NCI-H146 (cell line): ENCODE results near the gene SARS1.

Experiments
- DNase-seq: peaks from one replicate; lab custom pipeline; 2025; lab: John Stamatoyannopoulos, UW

SARS1 gene

GRCh38 chr1:109225711-109226445 is 12.2 kb downstream of the SARS1 start:
- DNase-seq: no peak

DNA sequence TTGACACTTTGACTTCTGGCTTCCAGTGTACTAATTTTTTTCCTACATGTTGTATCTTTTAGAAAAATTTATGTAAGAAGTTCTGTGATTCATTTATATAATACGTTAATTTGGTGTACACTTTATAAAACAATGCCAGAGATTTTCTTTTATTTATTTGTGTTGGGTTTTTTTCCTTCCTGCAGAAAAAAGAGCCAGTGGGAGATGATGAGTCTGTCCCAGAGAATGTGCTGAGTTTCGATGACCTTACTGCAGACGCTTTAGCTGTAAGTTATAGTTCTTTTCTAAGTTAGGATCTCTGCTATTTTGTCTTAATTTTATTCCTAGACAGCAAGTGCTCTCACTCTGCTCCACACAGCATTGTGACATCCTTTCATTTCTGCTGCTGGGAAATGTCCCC is 14.4 kb downstream of the SARS1 start:
- DNase-seq: no peak

DNA sequence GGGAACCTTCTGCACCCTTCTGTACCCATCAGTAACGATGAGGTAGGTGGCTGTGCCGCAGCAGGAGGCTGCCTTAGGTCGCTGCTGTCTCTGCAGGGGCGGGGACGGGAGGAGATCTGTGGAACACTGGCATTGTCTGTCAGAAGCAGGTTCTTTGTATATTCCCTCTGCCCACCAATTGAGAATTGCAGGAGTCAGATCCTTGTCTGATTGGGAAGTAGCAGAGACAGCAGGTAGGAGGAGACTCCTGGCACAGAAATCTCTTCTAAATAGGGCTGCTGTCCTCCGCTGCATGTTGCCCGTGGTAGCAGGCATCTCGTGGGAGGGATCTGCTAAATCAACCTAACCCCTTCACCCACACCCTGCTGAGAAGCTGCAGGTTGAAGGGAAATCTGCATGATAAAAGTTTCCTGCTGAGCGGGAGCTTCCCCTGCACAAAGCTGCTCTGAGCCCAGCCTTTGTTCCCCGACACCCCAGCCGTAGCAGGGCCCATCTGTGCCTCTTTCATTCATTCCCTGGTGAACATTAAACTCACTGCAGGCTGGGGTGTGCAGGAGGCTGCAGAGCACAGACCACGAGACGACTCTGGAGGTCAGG is 15.9 kb downstream of the SARS1 start:
- DNase-seq: peak; percentile 99

GRCh38 chr1:109231066-109231465 is 17.3 kb downstream of the SARS1 start:
- DNase-seq: peak; percentile 5

- no peak for DNase-seq
Measured at GRCh38 chr1:109235137-109235536, 21.4 kb downstream of the SARS1 start.

DNA sequence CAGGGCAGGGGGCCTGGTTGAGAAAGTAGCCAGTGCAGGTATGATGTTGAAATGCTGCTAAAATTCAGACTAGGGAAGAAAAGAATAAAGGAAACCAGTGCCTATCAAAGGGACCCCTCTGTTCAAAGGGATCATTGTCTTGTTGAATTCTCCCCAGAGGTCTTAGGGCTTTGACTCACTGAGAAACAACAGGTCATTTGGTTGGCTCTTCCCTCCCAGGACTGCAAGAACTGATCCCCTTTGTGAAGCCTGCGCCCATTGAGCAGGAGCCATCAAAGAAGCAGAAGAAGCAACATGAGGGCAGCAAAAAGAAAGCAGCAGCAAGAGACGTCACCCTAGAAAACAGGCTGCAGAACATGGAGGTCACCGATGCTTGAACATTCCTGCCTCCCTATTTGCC is 23.8 kb downstream of the SARS1 start:
- DNase-seq: no peak

DNA sequence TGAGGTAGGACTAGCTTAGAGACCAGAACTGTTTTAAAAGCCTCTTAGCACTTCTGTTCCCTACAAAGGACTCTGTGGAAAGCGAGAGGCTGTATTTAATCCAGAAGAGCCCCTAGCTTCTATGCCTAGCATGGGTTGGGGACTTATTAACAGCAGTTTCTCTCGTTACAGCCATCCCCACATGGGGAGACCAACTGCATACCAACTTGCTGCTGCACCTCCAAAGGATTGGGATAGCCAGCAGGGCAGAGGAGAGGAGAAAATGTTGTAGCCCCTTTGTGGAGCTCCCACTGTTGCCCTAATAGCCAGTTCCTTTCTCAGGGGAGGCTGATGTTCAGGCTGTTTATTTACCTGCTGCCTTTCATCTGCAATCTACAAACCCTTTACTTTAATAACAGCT is 24.7 kb downstream of the SARS1 start:
- DNase-seq: no peak

DNA sequence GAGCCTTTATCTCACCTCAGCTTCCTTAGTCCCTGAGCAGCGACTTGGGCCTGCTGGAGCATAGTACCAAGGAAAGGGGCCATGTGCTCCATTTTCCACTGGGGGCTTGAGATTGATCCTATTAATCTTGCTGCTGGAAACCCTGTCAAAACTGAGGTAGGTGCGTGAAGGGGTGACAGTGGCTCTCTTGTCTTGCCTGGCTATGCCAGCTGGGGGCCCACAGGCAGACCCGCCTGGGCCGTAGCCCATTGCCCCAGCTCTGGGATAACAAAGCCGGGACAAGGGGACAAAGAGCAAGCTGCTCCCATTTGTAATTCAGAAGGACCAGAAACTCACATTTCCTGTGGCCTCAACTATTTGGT is 25.3 kb downstream of the SARS1 start:
- DNase-seq: no peak

DNA sequence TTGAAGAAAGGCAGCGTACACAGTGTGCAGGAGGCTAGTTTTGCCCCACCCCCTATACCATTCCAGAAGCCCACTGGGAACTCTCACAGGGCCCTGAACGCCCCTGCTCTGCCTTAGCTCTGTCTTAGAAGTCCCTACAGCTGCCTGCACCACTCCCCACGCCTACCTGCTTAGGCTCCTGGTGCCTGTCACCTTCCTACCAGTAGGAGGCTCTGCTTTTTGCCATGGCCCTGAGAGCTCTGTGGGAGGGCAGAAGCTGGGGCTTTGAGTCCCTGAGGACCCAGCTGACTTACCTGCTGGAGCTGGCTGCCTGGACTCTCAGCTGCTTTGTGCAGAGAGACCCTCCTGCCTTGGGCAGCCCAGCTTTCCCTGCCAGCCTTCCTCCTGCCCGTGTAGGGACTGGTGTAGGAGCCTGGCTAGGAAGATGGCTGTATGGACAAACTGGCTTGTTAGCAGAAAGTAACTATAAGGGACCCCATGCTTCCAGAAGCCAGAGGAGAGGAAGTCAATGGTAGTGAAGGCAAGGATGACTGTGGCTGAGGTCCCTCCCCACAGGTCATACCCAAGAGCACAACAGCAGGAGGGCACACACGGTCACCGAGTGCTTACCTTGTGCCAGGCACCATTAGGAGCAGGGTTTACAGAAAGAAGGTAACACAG is 25.8 kb downstream of the SARS1 start:
- DNase-seq: peak; percentile 31

GRCh38 chr1:109240158-109241152 is 26.7 kb downstream of the SARS1 start:
- DNase-seq: peak; percentile 25

DNA sequence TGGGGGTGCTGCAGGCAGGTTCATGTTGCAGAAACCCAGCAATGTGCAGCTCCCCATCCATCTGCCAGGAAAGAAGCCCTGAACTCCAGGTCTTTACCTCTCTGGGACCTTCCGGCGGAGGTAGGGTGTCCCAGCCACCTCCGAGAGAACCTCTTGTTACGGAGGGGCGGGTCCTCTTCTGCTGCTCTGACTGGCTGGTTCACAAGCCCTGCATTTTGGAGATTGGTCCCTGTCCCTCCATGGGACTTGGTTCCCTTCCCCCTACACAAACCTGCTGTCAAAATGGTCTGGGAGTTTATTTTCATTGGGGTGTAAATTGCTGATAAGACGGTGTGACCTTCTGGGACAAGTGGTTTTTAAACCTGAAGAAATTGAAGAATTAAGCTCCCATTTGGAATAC is 27.6 kb downstream of the SARS1 start:
- no peak for DNase-seq

GRCh38 chr1:109241841-109242345 is 28.2 kb downstream of the SARS1 start:
- no peak for DNase-seq

DNA sequence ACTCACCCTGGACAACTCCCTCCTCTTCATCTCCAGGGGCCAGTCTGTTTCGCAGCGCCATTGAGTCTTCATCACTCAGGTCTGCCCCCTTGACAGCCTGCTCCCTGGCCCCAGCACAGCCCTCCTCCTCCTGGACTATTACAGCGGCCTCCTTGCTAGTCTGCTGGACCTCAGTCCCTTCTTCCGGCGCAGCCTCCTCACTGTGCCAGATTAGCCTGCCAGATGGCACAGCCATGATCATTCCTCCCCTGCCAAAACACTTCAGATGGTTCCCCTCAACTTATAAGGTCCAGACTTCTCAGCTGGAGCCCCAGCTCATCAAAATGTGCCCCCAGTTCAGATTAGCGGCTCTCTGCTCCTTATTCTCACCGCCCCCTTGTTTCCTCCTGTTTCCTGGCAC is 28.7 kb downstream of the SARS1 start:
- DNase-seq: no peak

- no peak for DNase-seq
Measured at GRCh38 chr1:109243221-109243620, 29.5 kb downstream of the SARS1 start.

DNA sequence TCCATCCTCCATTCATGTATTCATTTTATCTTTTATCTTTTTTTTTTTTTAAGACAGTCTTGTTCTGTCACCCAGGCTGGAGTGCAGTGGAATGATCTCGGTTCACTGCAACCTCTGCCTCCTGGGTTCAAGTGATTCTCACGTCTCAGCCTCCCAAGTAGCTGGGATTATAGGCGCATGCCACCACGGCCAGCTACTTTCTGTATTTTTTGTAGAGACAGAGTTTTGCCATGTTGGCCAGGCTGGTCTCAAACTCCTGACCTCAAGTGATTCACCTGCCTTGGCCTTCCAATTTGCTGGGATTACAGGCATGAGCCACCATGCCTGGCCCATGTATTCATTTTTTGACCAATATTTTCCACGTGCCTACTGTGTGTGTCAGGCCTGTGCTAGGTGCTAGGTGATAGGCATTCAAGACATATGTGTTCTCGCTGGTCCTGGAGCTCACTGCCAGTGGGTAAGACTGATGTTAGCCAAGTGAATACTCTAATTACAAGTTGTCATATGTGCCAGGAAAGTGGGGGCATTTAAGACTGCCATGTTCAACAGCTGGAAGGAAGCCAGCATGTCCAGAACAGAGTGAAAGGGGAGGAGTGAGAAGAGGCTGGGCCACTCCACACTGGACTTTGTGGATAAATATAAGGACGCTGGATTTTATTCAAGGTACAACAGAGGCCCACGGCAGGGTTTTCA is 30.3 kb downstream of the SARS1 start:
- DNase-seq: no peak

- no peak for DNase-seq
Measured at GRCh38 chr1:109246141-109246551, 32.4 kb downstream of the SARS1 start.

DNA sequence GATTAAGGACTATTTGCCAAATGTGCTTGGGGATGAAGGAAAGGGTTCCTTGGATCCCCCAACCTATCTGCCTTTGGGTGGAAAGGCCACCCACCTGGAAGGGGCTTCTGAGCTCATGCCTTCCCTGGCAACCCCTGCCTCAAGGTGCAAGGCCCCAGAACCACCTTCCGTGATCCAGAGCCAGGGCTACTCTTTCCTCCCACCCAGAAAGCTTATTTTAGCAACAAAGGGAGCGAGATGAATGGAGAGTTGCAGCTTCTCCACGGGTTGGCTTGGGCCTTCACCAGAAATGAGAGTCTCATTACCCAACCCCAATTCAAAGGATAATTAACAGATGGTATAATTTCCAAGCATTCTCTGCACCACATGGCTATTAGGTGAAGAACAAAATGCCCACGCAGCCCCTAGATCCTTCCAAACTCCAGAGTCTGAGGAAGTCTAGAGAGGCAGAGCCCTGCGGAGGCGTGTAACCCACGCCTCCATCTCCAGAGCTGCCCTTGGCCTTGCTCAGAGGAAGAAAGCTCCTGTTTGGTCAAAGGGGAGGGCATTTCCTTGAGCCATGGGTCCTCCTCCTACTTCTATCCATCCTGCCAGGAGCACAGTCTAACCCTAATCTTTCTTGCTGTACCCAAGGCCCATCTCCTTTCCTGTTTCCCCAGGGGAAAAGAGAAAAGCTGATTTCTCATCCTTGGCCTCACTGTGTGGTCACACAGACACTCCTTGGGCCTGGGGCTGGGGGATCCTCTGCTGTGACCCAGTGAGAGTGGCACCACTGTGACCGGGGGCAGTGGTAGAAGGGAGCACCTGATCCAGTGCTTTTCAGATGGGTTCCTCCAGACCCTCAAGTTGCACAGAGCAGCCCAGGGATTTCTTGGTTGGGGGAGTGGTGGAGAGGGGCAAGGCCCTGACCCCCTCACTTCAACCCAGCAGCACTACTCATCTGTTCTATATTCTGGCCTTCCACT is 34.0 kb downstream of the SARS1 start:
- no peak for DNase-seq

DNA sequence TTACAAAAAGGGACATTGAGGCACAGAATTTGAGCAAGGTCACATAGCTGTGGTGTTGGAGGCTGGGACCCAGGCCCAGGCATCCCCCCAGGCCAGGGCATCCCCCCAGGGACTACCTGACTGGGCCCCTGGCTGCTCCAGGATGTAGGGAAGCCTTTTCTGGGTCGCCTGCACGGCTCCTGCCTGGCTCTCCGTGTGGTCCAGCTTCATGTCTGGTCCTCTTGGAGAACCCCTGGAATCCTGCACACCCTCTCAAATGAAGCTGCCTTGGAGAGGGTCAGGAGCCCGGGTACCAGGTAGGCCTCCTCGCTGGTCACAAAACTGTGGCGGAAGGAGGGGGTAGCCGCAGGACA is 34.7 kb downstream of the SARS1 start:
- no peak for DNase-seq

DNA sequence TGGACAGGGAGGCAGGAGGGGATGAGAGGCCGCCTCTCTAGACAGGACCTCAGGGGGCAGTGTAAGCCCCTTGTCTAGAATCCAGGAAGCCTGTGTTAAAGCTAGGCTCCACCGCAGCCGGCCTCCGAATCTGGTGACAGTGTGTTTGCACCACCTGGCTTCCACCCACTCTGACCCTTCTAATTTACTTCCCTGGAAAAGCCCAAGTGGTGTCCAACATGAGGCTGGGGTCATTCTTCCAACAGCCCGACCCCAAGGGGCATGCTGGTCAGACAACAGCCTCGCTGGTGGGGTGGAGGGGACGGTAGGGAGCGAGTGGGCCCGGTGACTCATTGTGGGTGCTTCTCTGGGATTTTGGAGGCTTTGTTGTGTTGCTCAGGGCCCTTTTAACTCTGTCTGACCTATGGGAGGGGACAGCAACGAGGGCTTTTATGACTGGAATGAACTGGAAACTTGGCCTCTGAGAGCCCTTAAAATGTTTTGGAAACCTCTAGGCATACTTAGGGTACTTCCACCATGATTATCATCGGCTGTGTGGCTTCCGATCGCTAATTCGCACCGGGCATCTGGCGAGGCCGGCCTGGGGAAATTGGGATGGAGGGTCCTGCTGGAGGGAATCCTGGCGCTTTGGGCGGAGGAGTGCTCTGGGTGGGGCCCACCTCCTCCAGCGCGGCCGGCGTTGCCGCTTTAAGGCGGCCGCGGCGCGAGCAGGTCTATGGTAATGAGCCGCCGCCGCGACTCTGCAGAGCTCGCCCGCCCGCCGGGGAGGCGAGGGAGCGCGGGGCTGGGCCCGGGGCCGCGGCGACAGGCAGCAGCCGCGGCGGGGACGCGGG is 35.3 kb downstream of the SARS1 start, which contains the start of gene CELSR2:
Gene CELSR2 (plus strand): TSS at position 743 of the 833 bp plus-strand sequence. CDS start 541 bp downstream, outside the sequence.
- peak; percentile 77 for DNase-seq
